ENCODE data around the gene CWH43. TPM values are rescaled to one million over a fixed set of nuclear protein-coding genes. Genes with fewer than 3 reads are reported as not detected.
A peak's percentile ranks its signal among the peaks of the same experiment; 100 is the strongest.

CWH43 gene
- polyA plus RNA-seq, 1 of the 3 experiments (the other 2 are of a cell fraction) = not detected

DNA sequence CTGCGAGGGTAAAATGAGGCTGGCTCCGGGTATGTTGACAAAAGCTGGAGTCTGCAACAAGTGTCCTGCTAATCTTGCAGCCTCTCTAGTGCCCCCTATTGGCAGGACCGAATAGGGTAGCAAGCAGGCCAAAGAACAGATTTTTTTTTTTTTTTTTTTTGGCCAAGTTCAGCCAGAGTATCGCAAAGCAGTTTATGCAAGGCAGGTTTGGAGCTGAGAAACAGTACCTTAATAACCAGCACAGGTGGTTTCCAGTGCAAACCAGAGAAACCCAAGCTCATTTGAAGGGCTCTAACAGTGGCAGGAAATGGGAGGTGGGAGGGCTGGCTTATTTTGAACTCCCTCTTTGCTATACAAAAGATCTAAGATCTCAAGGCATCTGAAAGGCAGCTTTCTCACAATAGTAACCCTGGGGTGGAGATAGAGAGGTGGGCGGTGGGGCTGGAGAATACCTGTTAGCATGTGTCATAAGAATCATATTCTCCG, 41.3 kb upstream of the CWH43 start:
- POLR2A ChIA-PET = no interaction called here
- H3F3A ChIP-seq (replicated peaks; ENCODE audit: insufficient read depth) = peaks cover 10% of the 10 kb centered on the region
- H3K9me2 ChIP-seq = no peaks in the 10 kb centered on the region
- H3K4me3 ChIP-seq (ENCODE audit: low read depth in 2 of 2, low read length in 1 of 2) = no peak overlapping the region
- H3K79me2 ChIP-seq (ENCODE audit: insufficient read depth) = no peaks in the 10 kb centered on the region
- H3K36me3 ChIP-seq (replicated peaks in 1 of 2; ENCODE audit: control insufficient read depth in 1 of 2, insufficient read depth in 2 of 2, low read length in 1 of 2) = no peaks in the 10 kb centered on the region
- H2AFZ ChIP-seq (ENCODE audit: low read depth) = no peak overlapping the region
- H3K4me2 ChIP-seq = no peak overlapping the region
- H3K27me3 ChIP-seq (ENCODE audit: insufficient read depth) = no peaks in the 10 kb centered on the region
- H3K27ac ChIP-seq (ENCODE audit: low read depth in 2 of 2, low read length in 1 of 2) = no peak overlapping the region
- H4K20me1 ChIP-seq (ENCODE audit: insufficient read depth) = no peaks in the 10 kb centered on the region
- WGBS (ENCODE audit: low lambda C conversion rate) = 73% methylated on average over 6 of the region's 6 CpGs
- H3K4me1 ChIP-seq (ENCODE audit: control insufficient read depth in 1 of 2, insufficient read depth in 2 of 2, low read depth in 1 of 2, low read length in 1 of 2) = no peaks in the 10 kb centered on the region; a peak in 1 of 4 replicates
- DNase-seq = peak; percentile 16
- CTCF ChIA-PET = interaction anchor here (0.7 to 2.0 kb wide), 10 partner anchors 13 to 457 kb away, joined by 3 to 9 read pairs (median 3); no protein-coding TSS in a partner anchor
- H3K9ac ChIP-seq = no peak overlapping the region
- no peak for TF ChIP-seq JUND (IDR thresholded peaks at IDR 0.05)
- TF ChIP-seq, protein P1, sequence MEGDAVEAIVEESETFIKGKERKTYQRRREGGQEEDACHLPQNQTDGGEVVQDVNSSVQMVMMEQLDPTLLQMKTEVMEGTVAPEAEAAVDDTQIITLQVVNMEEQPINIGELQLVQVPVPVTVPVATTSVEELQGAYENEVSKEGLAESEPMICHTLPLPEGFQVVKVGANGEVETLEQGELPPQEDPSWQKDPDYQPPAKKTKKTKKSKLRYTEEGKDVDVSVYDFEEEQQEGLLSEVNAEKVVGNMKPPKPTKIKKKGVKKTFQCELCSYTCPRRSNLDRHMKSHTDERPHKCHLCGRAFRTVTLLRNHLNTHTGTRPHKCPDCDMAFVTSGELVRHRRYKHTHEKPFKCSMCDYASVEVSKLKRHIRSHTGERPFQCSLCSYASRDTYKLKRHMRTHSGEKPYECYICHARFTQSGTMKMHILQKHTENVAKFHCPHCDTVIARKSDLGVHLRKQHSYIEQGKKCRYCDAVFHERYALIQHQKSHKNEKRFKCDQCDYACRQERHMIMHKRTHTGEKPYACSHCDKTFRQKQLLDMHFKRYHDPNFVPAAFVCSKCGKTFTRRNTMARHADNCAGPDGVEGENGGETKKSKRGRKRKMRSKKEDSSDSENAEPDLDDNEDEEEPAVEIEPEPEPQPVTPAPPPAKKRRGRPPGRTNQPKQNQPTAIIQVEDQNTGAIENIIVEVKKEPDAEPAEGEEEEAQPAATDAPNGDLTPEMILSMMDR (IDR thresholded peaks at IDR 0.05) = peak; percentile 50
- H3K9me3 ChIP-seq = no peaks in the 10 kb centered on the region

DNA sequence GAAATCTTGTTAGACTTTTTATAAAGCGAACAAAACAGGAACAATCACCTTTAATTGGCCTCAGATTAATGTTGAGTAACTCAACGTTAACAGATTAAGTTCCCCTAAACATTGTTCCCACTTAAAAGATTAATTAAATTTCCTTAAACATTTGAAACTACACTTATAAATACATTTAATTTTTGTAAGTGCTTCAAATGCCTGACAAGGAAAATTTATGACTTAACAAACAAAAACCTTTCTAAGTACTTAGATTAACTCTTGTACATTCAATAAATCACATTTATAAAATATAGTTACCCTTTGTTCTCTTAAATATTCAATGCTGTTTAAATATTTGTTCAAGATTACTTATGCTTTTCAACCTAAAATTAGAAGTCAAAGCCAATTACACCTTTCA, 40.1 kb upstream of the CWH43 start:
- H3K27ac ChIP-seq (ENCODE audit: low read depth in 2 of 2, low read length in 1 of 2) = no peak overlapping the region
- no peaks in the 10 kb centered on the region for H3K9me2 ChIP-seq
- H3K36me3 ChIP-seq (replicated peaks in 1 of 2; ENCODE audit: control insufficient read depth in 1 of 2, insufficient read depth in 2 of 2, low read length in 1 of 2) = no peaks in the 10 kb centered on the region
- CTCF ChIA-PET = interaction anchor here (1.6 kb wide), 1 partner anchor 17 kb away, joined by 5 read pairs; no protein-coding TSS in a partner anchor
- H3K79me2 ChIP-seq (ENCODE audit: insufficient read depth) = no peaks in the 10 kb centered on the region
- H3K9me3 ChIP-seq = no peaks in the 10 kb centered on the region
- no peak overlapping the region for H2AFZ ChIP-seq (ENCODE audit: low read depth)
- WGBS (ENCODE audit: low lambda C conversion rate) = 72% methylated on average over 2 of the region's 2 CpGs
- peaks cover 8% of the 10 kb centered on the region for H3F3A ChIP-seq (replicated peaks; ENCODE audit: insufficient read depth)
- H3K9ac ChIP-seq = no peak overlapping the region
- no peak overlapping the region for H3K4me2 ChIP-seq
- no peaks in the 10 kb centered on the region for H4K20me1 ChIP-seq (ENCODE audit: insufficient read depth)
- no peaks in the 10 kb centered on the region for H3K27me3 ChIP-seq (ENCODE audit: insufficient read depth)
- H3K4me3 ChIP-seq (ENCODE audit: low read depth in 2 of 2, low read length in 1 of 2) = no peak overlapping the region
- no peak for DNase-seq
- POLR2A ChIA-PET = no interaction called here
- H3K4me1 ChIP-seq (ENCODE audit: control insufficient read depth in 1 of 2, insufficient read depth in 2 of 2, low read depth in 1 of 2, low read length in 1 of 2) = no peaks in the 10 kb centered on the region; a peak in 1 of 4 replicates
- no peak for TF ChIP-seq JUND (IDR thresholded peaks at IDR 0.05)
- no peak for TF ChIP-seq FOXJ3 (CRISPR knock-in tag; IDR thresholded peaks at IDR 0.05)
- TF ChIP-seq RXRA (IDR thresholded peaks at IDR 0.05; ENCODE audit: borderline replicate concordance, low read depth) = no peak
- no peak for TF ChIP-seq TEAD4 (IDR thresholded peaks at IDR 0.05; ENCODE audit: borderline replicate concordance, insufficient read depth)
- TF ChIP-seq, protein P2, sequence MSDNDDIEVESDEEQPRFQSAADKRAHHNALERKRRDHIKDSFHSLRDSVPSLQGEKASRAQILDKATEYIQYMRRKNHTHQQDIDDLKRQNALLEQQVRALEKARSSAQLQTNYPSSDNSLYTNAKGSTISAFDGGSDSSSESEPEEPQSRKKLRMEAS (IDR thresholded peaks at IDR 0.05; ENCODE audit: low read depth) = no peak
- no peak for TF ChIP-seq TCF12 (IDR thresholded peaks at IDR 0.05)
- TF ChIP-seq, protein P1 (IDR thresholded peaks at IDR 0.05) = no peak
